Ishikawa (cell line): ENCODE data around the gene FHIT.

ENCODE experiments used
- CEBPB ChIP-seq: IDR thresholded peaks from 2 replicates; pipeline ENCODE4 v1.6.1; 2012
- CREB1 ChIP-seq: IDR thresholded peaks from 2 replicates; pipeline ENCODE4 v1.6.1; 2012; ENCODE audit warnings: low read depth
- EGR1 ChIP-seq: IDR thresholded peaks from 2 replicates; pipeline ENCODE4 v1.6.1; 2012
- EP300 ChIP-seq: IDR thresholded peaks from 2 replicates; pipeline ENCODE4 v1.6.1; 2012; ENCODE audit warnings: borderline replicate concordance
- FOXM1 ChIP-seq: IDR thresholded peaks from 2 replicates; pipeline ENCODE4 v1.6.1; 2012; ENCODE audit warnings: low read depth, borderline replicate concordance
- MAX ChIP-seq: IDR thresholded peaks from 2 replicates; pipeline ENCODE4 v1.6.1; 2012
- NFIC ChIP-seq: IDR thresholded peaks from 2 replicates; pipeline ENCODE4 v1.6.1; 2012
- RAD21 ChIP-seq: IDR thresholded peaks from 2 replicates; pipeline ENCODE4 v1.6.1; 2012; ENCODE audit warnings: low read depth
- REST ChIP-seq: IDR thresholded peaks from 2 replicates; pipeline ENCODE4 v1.6.1; 2012; ENCODE audit warnings: low read depth, mild to moderate bottlenecking
- TAF1 ChIP-seq: IDR thresholded peaks from 2 replicates; pipeline ENCODE4 v1.6.1; 2012; ENCODE audit warnings: low read depth, mild to moderate bottlenecking
- TCF12 ChIP-seq: IDR thresholded peaks from 2 replicates; pipeline ENCODE4 v1.6.1; 2012; ENCODE audit warnings: low read depth
- TEAD4 ChIP-seq: IDR thresholded peaks from 2 replicates; pipeline ENCODE4 v1.6.1; 2012
- USF1 ChIP-seq: IDR thresholded peaks from 2 replicates; pipeline ENCODE4 v1.6.1; 2012
- YY1 ChIP-seq: IDR thresholded peaks from 2 replicates; pipeline ENCODE4 v1.6.1; 2012; ENCODE audit warnings: low read depth
- ZBTB7A ChIP-seq: IDR thresholded peaks from 2 replicates; pipeline ENCODE4 v1.6.1; 2012; ENCODE audit warnings: low read depth

FHIT gene

GRCh38 chr3:60657972-60658371, 593.3 kb downstream of the FHIT start:
- TF ChIP-seq REST (no peak), CREB1 (no peak), EGR1 (no peak), CEBPB (no peak), TEAD4 (no peak), EP300 (no peak), FOXM1 (no peak), TCF12 (no peak), RAD21 (no peak), ZBTB7A (no peak), NFIC (no peak), USF1 (no peak), YY1 (no peak), TAF1 (no peak), MAX (no peak)

- TF ChIP-seq CEBPB (0 out of 2 replicates have a peak, but pooled peaks have one; percentile 32), CREB1 (no peak), NFIC (no peak), YY1 (no peak), TAF1 (no peak), TCF12 (no peak)
Observed at GRCh38 chr3:60652829-60653228, 598.4 kb downstream of the FHIT start.

GRCh38 chr3:60651799-60652198, 599.5 kb downstream of the FHIT start:
- TF ChIP-seq MAX (no peak), NFIC (no peak), TCF12 (no peak), USF1 (no peak), YY1 (no peak), EP300 (no peak), TAF1 (no peak), TEAD4 (no peak), CEBPB (no peak), EGR1 (no peak), REST (no peak), RAD21 (no peak)

GRCh38 chr3:60650171-60650570, 601.1 kb downstream of the FHIT start:
- TF ChIP-seq CREB1, result no peak

GRCh38 chr3:60645801-60646200, 605.5 kb downstream of the FHIT start:
- TF ChIP-seq EGR1 (no peak), CEBPB (no peak), TCF12 (no peak), USF1 (no peak), NFIC (no peak), TEAD4 (no peak)

- TF ChIP-seq TEAD4, result no peak
- TF ChIP-seq MAX, result no peak
- no peak for TF ChIP-seq EP300
- no peak for TF ChIP-seq NFIC
- TF ChIP-seq FOXM1, result no peak
- TF ChIP-seq CREB1, result no peak
- TF ChIP-seq ZBTB7A, result no peak
- TF ChIP-seq YY1, result no peak
Observed at GRCh38 chr3:60643831-60644230, 607.4 kb downstream of the FHIT start.

- no peak for TF ChIP-seq REST
- no peak for TF ChIP-seq ZBTB7A
- TF ChIP-seq TEAD4, result no peak
- no peak for TF ChIP-seq TAF1
- no peak for TF ChIP-seq EGR1
- no peak for TF ChIP-seq TCF12
- no peak for TF ChIP-seq MAX
- no peak for TF ChIP-seq RAD21
- no peak for TF ChIP-seq CEBPB
- TF ChIP-seq CREB1, result no peak
- TF ChIP-seq EP300, result no peak
- no peak for TF ChIP-seq YY1
- no peak for TF ChIP-seq NFIC
Observed at GRCh38 chr3:60641354-60641753, 609.9 kb downstream of the FHIT start.
